Measurements from ENCODE around the gene RASSF7.

GRCh38 chr11:545171-545570 is 15.6 kb upstream of the RASSF7 start:
- TF ChIP-seq CTCF (IDR thresholded peaks at IDR 0.05) = no peak
- no peak for TF ChIP-seq POLR2A (IDR thresholded peaks at IDR 0.05)

All from lower leg skin (tissue), 3 donors.